Measurements from ENCODE around the gene PAPLN. TPM values are rescaled to one million over a fixed set of nuclear protein-coding genes. Genes with fewer than 3 reads are reported as not detected.

Gene PAPLN
- total RNA-seq, 1 experiment from 2014 or later: 0.75 TPM

DNA sequence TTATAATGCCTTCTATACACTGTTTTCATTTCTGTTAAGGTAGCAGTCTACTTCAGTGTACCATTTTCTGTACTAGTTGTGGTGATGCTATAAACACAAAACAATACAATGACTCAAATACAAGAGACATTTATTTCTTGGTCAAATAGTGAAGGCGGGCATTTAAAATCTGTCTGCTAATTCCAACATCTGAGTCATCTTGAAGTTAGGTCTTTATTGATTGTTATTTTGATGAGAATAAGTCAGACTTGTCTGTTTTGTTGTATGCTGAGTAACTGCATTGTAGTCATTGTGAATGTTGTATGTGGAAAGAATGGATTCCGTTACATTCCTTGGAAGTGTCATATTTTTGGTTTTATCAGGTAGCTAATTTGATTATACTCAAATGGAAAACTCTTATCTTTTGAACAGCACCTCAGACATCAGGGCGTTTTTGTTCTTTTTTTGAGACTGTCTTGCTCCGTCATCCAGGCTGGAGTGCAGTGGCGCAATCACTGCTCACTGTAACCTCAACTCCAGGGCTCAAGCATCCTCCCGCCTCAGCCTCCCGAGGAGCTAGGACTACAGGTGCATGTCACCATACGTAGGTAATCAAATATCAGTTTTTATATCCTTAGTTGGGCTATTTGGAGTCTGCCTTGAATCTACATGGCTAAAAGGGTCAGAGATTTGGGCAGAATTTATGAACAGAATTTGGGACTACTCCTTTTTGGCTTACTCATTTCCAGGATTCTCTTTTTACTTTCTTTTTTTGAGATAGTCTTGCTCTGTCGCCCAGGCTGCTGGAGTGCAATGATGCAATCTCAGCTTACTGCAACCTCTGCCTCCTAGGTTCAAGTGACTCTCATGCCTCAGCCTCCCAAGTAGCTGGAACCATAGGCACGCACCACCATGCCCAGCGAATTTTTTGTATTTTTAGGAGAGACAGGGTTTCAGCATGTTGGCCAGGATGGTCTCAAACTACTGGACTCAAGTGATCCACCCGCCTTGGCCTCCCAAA, 56.8 kb downstream of the PAPLN start:
- H3K36me3 ChIP-seq (ENCODE audit: insufficient read depth, low read length, poor library complexity, severe bottlenecking): no peaks in the 10 kb centered on the region
- no peaks in the 10 kb centered on the region for H3K4me1 ChIP-seq (ENCODE audit: insufficient read depth, low read length, poor library complexity, severe bottlenecking)
- no peaks in the 10 kb centered on the region for H3K9me3 ChIP-seq (ENCODE audit: low read depth, low read length, poor library complexity, severe bottlenecking)
- no TSS peak for BruUV-seq (replicated peaks)
- no peak for DNase-seq (ENCODE audit: low spot score)
- no peak overlapping the region for H3K4me3 ChIP-seq (ENCODE audit: low read depth, low read length, poor library complexity, severe bottlenecking)
- no peak for TF ChIP-seq CTCF (conservative IDR thresholded peaks at IDR 0.05; ENCODE audit: low read depth, low read length)
- TF ChIP-seq EZH2 (IDR thresholded peaks at IDR 0.05; ENCODE audit: borderline replicate concordance, low read depth, low read length, poor library complexity, severe bottlenecking): no peak
- no peak overlapping the region for H3K27ac ChIP-seq (ENCODE audit: low read depth, low read length, poor library complexity, severe bottlenecking)
- no peaks in the 10 kb centered on the region for H3K27me3 ChIP-seq (replicated peaks; ENCODE audit: insufficient read depth, low read depth, low read length, poor library complexity)
- POLR2A ChIA-PET (ENCODE audit: low non-redundant PET): no interaction called here
- intact Hi-C loops (cut with micrococcal nuclease; ENCODE audit: unreplicated experiment): no loop called here
- CTCF ChIA-PET: interaction anchor here (0.7 to 1.7 kb wide), 4 partner anchors 121 to 178 kb away, joined by 3 to 46 read pairs (median 6); no protein-coding TSS in a partner anchor

DNA sequence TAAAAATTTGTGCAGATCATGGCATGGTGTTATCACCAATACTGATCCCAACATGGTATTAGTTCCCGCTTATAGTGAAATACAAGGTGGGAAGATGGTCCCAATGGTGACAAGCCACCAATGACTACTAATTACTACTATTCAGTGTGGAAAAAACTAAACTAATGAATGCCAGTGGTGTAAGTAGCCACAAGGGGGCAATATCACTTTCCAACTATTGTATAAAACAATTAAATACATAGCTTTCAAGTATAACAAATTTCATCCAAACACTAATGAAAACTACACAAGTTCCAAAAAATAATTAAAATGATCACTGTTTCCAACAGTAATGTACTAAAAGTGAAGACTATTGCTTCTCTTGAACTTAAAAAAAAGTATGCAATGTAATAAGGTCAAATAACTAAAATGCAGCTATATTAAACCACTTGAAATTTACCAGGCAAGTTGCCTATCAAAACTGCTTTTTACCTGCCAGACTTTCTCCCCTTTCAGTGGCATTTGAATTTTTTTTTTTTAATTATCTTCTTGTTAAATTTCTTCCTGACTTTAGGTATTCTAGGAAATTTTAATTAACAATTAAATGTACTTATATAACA, 58.0 kb downstream of the PAPLN start:
- H3K27ac ChIP-seq (ENCODE audit: low read depth, low read length, poor library complexity, severe bottlenecking): no peak overlapping the region
- ChIA-PET POLR2A (ENCODE audit: low non-redundant PET) (interaction anchor here (0.5 kb wide), 1 partner anchor 207 kb away, joined by 4 read pairs; no protein-coding TSS in a partner anchor), CTCF (interaction anchor here (0.6 to 1.7 kb wide), 8 partner anchors 13 to 179 kb away, joined by 3 to 46 read pairs (median 4); partner anchors contain the start of gene NUMB)
- no peaks in the 10 kb centered on the region for H3K9me3 ChIP-seq (ENCODE audit: low read depth, low read length, poor library complexity, severe bottlenecking)
- H3K4me1 ChIP-seq (ENCODE audit: insufficient read depth, low read length, poor library complexity, severe bottlenecking): no peaks in the 10 kb centered on the region
- no peaks in the 10 kb centered on the region for H3K36me3 ChIP-seq (ENCODE audit: insufficient read depth, low read length, poor library complexity, severe bottlenecking)
- intact Hi-C loops (cut with micrococcal nuclease; ENCODE audit: unreplicated experiment): loop anchor here (1.0 to 5.0 kb wide), 3 partner anchors 123 to 337 kb away; no protein-coding TSS in a partner anchor
- no peaks in the 10 kb centered on the region for H3K27me3 ChIP-seq (replicated peaks; ENCODE audit: insufficient read depth, low read depth, low read length, poor library complexity)
- no TSS peak for BruUV-seq (replicated peaks)
- peak; percentile 88 for TF ChIP-seq CTCF (conservative IDR thresholded peaks at IDR 0.05; ENCODE audit: low read depth, low read length)
- TF ChIP-seq EZH2 (IDR thresholded peaks at IDR 0.05; ENCODE audit: borderline replicate concordance, low read depth, low read length, poor library complexity, severe bottlenecking): no peak
- peak; percentile 73 for DNase-seq (ENCODE audit: low spot score)
- H3K4me3 ChIP-seq (ENCODE audit: low read depth, low read length, poor library complexity, severe bottlenecking): no peak overlapping the region

- intact Hi-C loops (cut with micrococcal nuclease; ENCODE audit: unreplicated experiment): no loop called here
- TF ChIP-seq EZH2 (IDR thresholded peaks at IDR 0.05; ENCODE audit: borderline replicate concordance, low read depth, low read length, poor library complexity, severe bottlenecking) (no peak), CTCF (conservative IDR thresholded peaks at IDR 0.05; ENCODE audit: low read depth, low read length) (no peak)
- Histone ChIP-seq H3K4me1 (ENCODE audit: insufficient read depth, low read length, poor library complexity, severe bottlenecking) (no peaks in the 10 kb centered on the region), H3K9me3 (ENCODE audit: low read depth, low read length, poor library complexity, severe bottlenecking) (no peaks in the 10 kb centered on the region), H3K27ac (ENCODE audit: low read depth, low read length, poor library complexity, severe bottlenecking) (no peak overlapping the region), H3K27me3 (replicated peaks; ENCODE audit: insufficient read depth, low read depth, low read length, poor library complexity) (no peaks in the 10 kb centered on the region), H3K4me3 (ENCODE audit: low read depth, low read length, poor library complexity, severe bottlenecking) (no peak overlapping the region), H3K36me3 (ENCODE audit: insufficient read depth, low read length, poor library complexity, severe bottlenecking) (no peaks in the 10 kb centered on the region)
- ChIA-PET CTCF (no interaction called here), POLR2A (ENCODE audit: low non-redundant PET) (no interaction called here)
- DNase-seq (ENCODE audit: low spot score): no peak
- no TSS peak for BruUV-seq (replicated peaks)
Observed at GRCh38 chr14:73305499-73305898, 68.2 kb downstream of the PAPLN start.
